A549 (cell line): Measurements from ENCODE around the gene SLC29A3. TPM values are rescaled to one million over a fixed set of nuclear protein-coding genes. Genes with fewer than 3 reads are reported as not detected.

ENCODE experiments used
- ATAC-seq, 2 experiments: fragments of 200-7000 bp in 1 of 2; fragments of >200 bp in 1 of 2; cut with Nextera tagmentation in 1 of 2; cut with Tn5 transposase in 1 of 2; 3 replicates each; pipeline versions ENCODE4 v1.8.0 to v1.9.1; 2018 to 2020; ENCODE audit warnings: mild to moderate bottlenecking in 1 of 2, moderate library complexity in 1 of 2
- CTCF ChIA-PET: fragments of 300-600 bp; sonication (Branson Sonifier 250); formaldehyde crosslinking; extraction: SDS; loops from one replicate; lab custom pipeline; 2021; ENCODE audit warnings: antibody characterized with exemption, inconsistent platforms; lab: Yijun Ruan, JAX
- POLR2A ChIA-PET: fragments of 350-600 bp; formaldehyde crosslinking; extraction: SDS; loops from one replicate; lab custom pipeline; 2021; ENCODE audit warnings: antibody characterized with exemption, inconsistent platforms; lab: Yijun Ruan, JAX
- DNase-seq, 2 experiments: peaks; one replicate each; pipeline versions ENCODE4 v3.0.0 to v3.0.0-alpha.2; 2011 to 2016; ENCODE audit warnings: low read depth in 1 of 2, low spot score in 1 of 2
- FAIRE-seq: peaks from 2 replicates; lab custom pipeline; 2011; peaks lifted over from hg19 to GRCh38; lab: Jason Lieb, UNC
- H3K27ac ChIP-seq, 2 experiments: fragments of >200 bp; sonication (Bioruptor Twin); formaldehyde crosslinking; 3 replicates each; pipeline ENCODE4 v1.5.1; 2016 to 2017
- H3K4me1 ChIP-seq: fragments of >200 bp; sonication (Bioruptor Twin); formaldehyde crosslinking; 3 replicates; pipeline ENCODE4 v1.6.1; 2016
- H3K4me2 ChIP-seq: fragments of >200 bp; sonication (Bioruptor Twin); formaldehyde crosslinking; 3 replicates; pipeline ENCODE4 v1.6.1; 2016
- H3K4me3 ChIP-seq: fragments of >200 bp; sonication (Bioruptor Twin); formaldehyde crosslinking; 3 replicates; pipeline ENCODE4 v1.5.1; 2016
- H3K9me3 ChIP-seq: fragments of >200 bp; sonication (Bioruptor Twin); formaldehyde crosslinking; 3 replicates; pipeline ENCODE4 v1.6.1; 2016
- BHLHE40 ChIP-seq: IDR thresholded peaks from 2 replicates; pipeline ENCODE4 v1.6.1; 2012; ENCODE audit warnings: low read depth, low read length, inconsistent platforms
- CHD4 ChIP-seq: fragments of 200-600 bp; sonication (generic); IDR thresholded peaks from 2 replicates; pipeline ENCODE4 v1.6.1; 2016; ENCODE audit warnings: antibody characterized with exemption, mild to moderate bottlenecking, borderline replicate concordance
- E2F6 ChIP-seq: IDR thresholded peaks from 2 replicates; pipeline ENCODE4 v1.6.1; 2012; ENCODE audit warnings: low read depth, borderline replicate concordance
- EHF ChIP-seq: fragments of 250-450 bp; sonication (Bioruptor Pico); IDR thresholded peaks from 2 replicates; pipeline ENCODE4 v1.5.0; 2020; ENCODE audit warnings: mild to moderate bottlenecking
- EHMT2 ChIP-seq: fragments of 200-600 bp; sonication (generic); IDR thresholded peaks from 2 replicates; pipeline ENCODE4 v1.6.1; 2016; ENCODE audit warnings: antibody characterized with exemption, low read depth, mild to moderate bottlenecking, moderate library complexity
- EP300 ChIP-seq, 2 experiments: fragments of >200 bp; sonication (Bioruptor Twin); formaldehyde crosslinking; IDR thresholded peaks; 2 replicates in 1 of 2; 3 replicates in 1 of 2; pipeline ENCODE4 v1.6.1; 2016 to 2017
- FOSL2 ChIP-seq, 2 experiments: fragments of 450-650 bp in 1 of 2; fragments of >200 bp in 1 of 2; sonication (Bioruptor Twin) in 1 of 2; formaldehyde crosslinking; IDR thresholded peaks; 2 replicates each; pipeline versions ENCODE4 v1.5.0 to v1.6.1; 2016 to 2020; ENCODE audit warnings: mild to moderate bottlenecking in 1 of 2, moderate library complexity in 1 of 2
- FOXS1 ChIP-seq: fragments of 250-450 bp; sonication (Bioruptor Pico); IDR thresholded peaks from 2 replicates; pipeline ENCODE4 v1.5.0; 2020; ENCODE audit warnings: mild to moderate bottlenecking, moderate library complexity
- HES2 ChIP-seq: fragments of >200 bp; sonication (Bioruptor Twin); formaldehyde crosslinking; IDR thresholded peaks from 2 replicates; pipeline ENCODE4 v1.6.1; 2016
- JUN ChIP-seq, 2 experiments: fragments of >200 bp; sonication (Bioruptor Twin); formaldehyde crosslinking; IDR thresholded peaks; 2 replicates in 1 of 2; 3 replicates in 1 of 2; pipeline ENCODE4 v1.6.1; 2016 to 2017
- KDM5A ChIP-seq: fragments of 200-600 bp; sonication (generic); IDR thresholded peaks from 2 replicates; pipeline ENCODE4 v1.6.1; 2016; ENCODE audit warnings: antibody characterized with exemption, mild to moderate bottlenecking
- MAFK ChIP-seq: fragments of 450-650 bp; IDR thresholded peaks from 2 replicates; pipeline ENCODE4 v1.6.1; 2014; ENCODE audit not compliant: partially characterized antibody
- MAX ChIP-seq: IDR thresholded peaks from 2 replicates; pipeline ENCODE4 v1.6.1; 2012
- NPAS2 ChIP-seq: fragments of 250-450 bp; sonication (Bioruptor Pico); IDR thresholded peaks from 2 replicates; pipeline ENCODE4 v1.8.0; 2022; ENCODE audit warnings: mild to moderate bottlenecking, moderate library complexity, borderline replicate concordance
- PBX3 ChIP-seq: IDR thresholded peaks from 2 replicates; pipeline ENCODE4 v1.6.1; 2012
- PHF8 ChIP-seq: fragments of 200-600 bp; sonication (generic); IDR thresholded peaks from 2 replicates; pipeline ENCODE4 v1.6.1; 2016; ENCODE audit warnings: low read depth, mild to moderate bottlenecking, antibody characterized with exemption, moderate library complexity, borderline replicate concordance
- POLR2A ChIP-seq: IDR thresholded peaks from 2 replicates; pipeline ENCODE4 v1.6.1; 2012; ENCODE audit warnings: mild to moderate bottlenecking, low read length
- RAD21 ChIP-seq, 2 experiments: fragments of >200 bp in 1 of 2; sonication (Bioruptor Twin) in 1 of 2; formaldehyde crosslinking in 1 of 2; IDR thresholded peaks in 1 of 2; conservative IDR thresholded peaks in 1 of 2; 2 replicates in 1 of 2; 3 replicates in 1 of 2; pipeline ENCODE4 v1.6.1; 2012 to 2018; ENCODE audit warnings: inconsistent platforms in 1 of 2
- RFX5 ChIP-seq: fragments of 450-650 bp; IDR thresholded peaks from 2 replicates; pipeline ENCODE4 v1.7.1; 2014; ENCODE audit warnings: antibody characterized with exemption, mild to moderate bottlenecking, moderate library complexity
- RNF2 ChIP-seq: fragments of 200-600 bp; sonication (generic); IDR thresholded peaks from 2 replicates; pipeline ENCODE4 v1.6.1; 2016; ENCODE audit warnings: low read depth, mild to moderate bottlenecking, antibody characterized with exemption, moderate library complexity, borderline replicate concordance
- SREBF2 ChIP-seq: fragments of 450-650 bp; IDR thresholded peaks from 2 replicates; pipeline ENCODE4 v1.6.1; 2014; ENCODE audit warnings: mild to moderate bottlenecking, moderate library complexity
- TFCP2L1 ChIP-seq: fragments of 250-450 bp; sonication (Bioruptor Pico); IDR thresholded peaks from 2 replicates; pipeline ENCODE4 v1.5.0; 2021; ENCODE audit warnings: mild to moderate bottlenecking
- ZNF302 ChIP-seq: fragments of 250-450 bp; sonication (Bioruptor Pico); IDR thresholded peaks from 2 replicates; pipeline ENCODE4 v1.9.0; 2021; ENCODE audit warnings: inconsistent platforms, mild to moderate bottlenecking, moderate library complexity
- WGBS: methylation state at CpG from one replicate; pipeline ENCODE4 v1.1.6; 2017; ENCODE audit errors: missing lambda C conversion rate; 5-methylcytosine and 5-hydroxymethylcytosine counted together
- polyA plus RNA-seq, 4 experiments: library from polyadenylated mRNA; depleted of rRNA in 3 of 4; stranded (reverse); fragments of >200 nt; fragmentation: RNase III in 1 of 4; extraction: RNeasy Plus Mini Kit Qiagen cat#74134 plus additional on column Dnase treatment in 1 of 4; gene quantifications; 2 replicates in 3 of 4; 3 replicates in 1 of 4; pipeline ENCODE4 v1.2.3, GENCODE V29; 2011 to 2017

SLC29A3 gene
- polyA plus RNA-seq, 2 of the 4 experiments (the other 2 are of a cell fraction): 7.2 to 11.4 TPM

GRCh38 chr10:71277914-71278665, 41.0 kb upstream of the SLC29A3 start:
- TF ChIP-seq KDM5A (no peak), RFX5 (no peak), E2F6 (no peak), TFCP2L1 (no peak)
- TF ChIP-seq, all 56 proteins: peak for 0
- DNase-seq (no peak), FAIRE-seq (no peak), ATAC-seq (no peak)
- no peak overlapping the region for H3K4me3 ChIP-seq
- ChIA-PET CTCF (interaction anchor here (1.2 to 25.1 kb wide), 6 partner anchors 8 to 728 kb away, joined by 3 to 362 read pairs (median 26); no protein-coding TSS in a partner anchor), POLR2A (no interaction called here)
- 68% methylated on average over 8 of the region's 11 CpGs for WGBS
- H3K4me2 ChIP-seq: no peak overlapping the region
- H3K9me3 ChIP-seq: no peaks in the 10 kb centered on the region
- no peaks in the 10 kb centered on the region for H3K4me1 ChIP-seq
- H3K27ac ChIP-seq: no peak overlapping the region

- Histone ChIP-seq H3K9me3 (no peaks in the 10 kb centered on the region), H3K4me1 (no peaks in the 10 kb centered on the region), H3K4me3 (no peak overlapping the region), H3K4me2 (no peak overlapping the region), H3K27ac (no peak overlapping the region)
- DNase-seq (no peak), FAIRE-seq (no peak), ATAC-seq (no peak)
- ChIA-PET POLR2A (no interaction called here), CTCF (interaction anchor here (1.2 to 25.1 kb wide), 5 partner anchors 9 to 372 kb away, joined by 3 to 362 read pairs (median 49); no protein-coding TSS in a partner anchor)
- TF ChIP-seq MAFK (no peak), SREBF2 (no peak), HES2 (no peak), EP300 (IDR thresholded peaks at IDR 0.05) (no peak), POLR2A (no peak), PBX3 (no peak), EHMT2 (no peak), FOXS1 (CRISPR knock-in tag) (no peak), ZNF302 (no peak), CHD4 (no peak), RNF2 (no peak), BHLHE40 (no peak), PHF8 (no peak), MAX (no peak), RAD21 (conservative IDR thresholded peaks at IDR 0.05 in 1 of 2, IDR thresholded peaks at IDR 0.05 in 1 of 2) (no peak)
- 66% methylated on average over 14 of the region's 19 CpGs for WGBS
Observed at GRCh38 chr10:71278691-71279588, 40.1 kb upstream of the SLC29A3 start.

GRCh38 chr10:71279590-71280170, 39.4 kb upstream of the SLC29A3 start:
- CTCF ChIA-PET: interaction anchor here (5.5 to 25.1 kb wide), 3 partner anchors 10 to 373 kb away, joined by 49 to 362 read pairs (median 64); no protein-coding TSS in a partner anchor
- no peak overlapping the region for H3K4me3 ChIP-seq
- POLR2A ChIA-PET: no interaction called here
- no peaks in the 10 kb centered on the region for H3K4me1 ChIP-seq
- TF ChIP-seq EHF: no peak
- TF ChIP-seq FOSL2 (IDR thresholded peaks at IDR 0.05): no peak
- TF ChIP-seq FOSL2 (CRISPR knock-in tag; IDR thresholded peaks at IDR 0.05): no peak
- no peak for TF ChIP-seq JUN (IDR thresholded peaks at IDR 0.05)
- no peak for TF ChIP-seq NPAS2
- TF ChIP-seq E2F6: no peak
- no peak for ATAC-seq
- no peak for DNase-seq
- no peak overlapping the region for H3K4me2 ChIP-seq
- 81% methylated on average over 8 of the region's 22 CpGs for WGBS
- H3K27ac ChIP-seq: no peak overlapping the region
- no peaks in the 10 kb centered on the region for H3K9me3 ChIP-seq
- FAIRE-seq: no peak
